GM21576 (cell line): ENCODE results near the gene SLC38A1.
"Not testable (repeated sequence)": the region's sequence is repeated elsewhere in the genome, so short reads cannot be mapped to it uniquely, and the experiment has no call there.

Experiments used
- ATAC-seq: cut with Tn5 transposase; IDR thresholded peaks from one replicate; pipeline ENCODE4 v1.9.1; 2021; ENCODE audit warnings: mild to moderate bottlenecking, moderate library complexity; ENCODE audit not compliant: unreplicated experiment

Gene SLC38A1

DNA sequence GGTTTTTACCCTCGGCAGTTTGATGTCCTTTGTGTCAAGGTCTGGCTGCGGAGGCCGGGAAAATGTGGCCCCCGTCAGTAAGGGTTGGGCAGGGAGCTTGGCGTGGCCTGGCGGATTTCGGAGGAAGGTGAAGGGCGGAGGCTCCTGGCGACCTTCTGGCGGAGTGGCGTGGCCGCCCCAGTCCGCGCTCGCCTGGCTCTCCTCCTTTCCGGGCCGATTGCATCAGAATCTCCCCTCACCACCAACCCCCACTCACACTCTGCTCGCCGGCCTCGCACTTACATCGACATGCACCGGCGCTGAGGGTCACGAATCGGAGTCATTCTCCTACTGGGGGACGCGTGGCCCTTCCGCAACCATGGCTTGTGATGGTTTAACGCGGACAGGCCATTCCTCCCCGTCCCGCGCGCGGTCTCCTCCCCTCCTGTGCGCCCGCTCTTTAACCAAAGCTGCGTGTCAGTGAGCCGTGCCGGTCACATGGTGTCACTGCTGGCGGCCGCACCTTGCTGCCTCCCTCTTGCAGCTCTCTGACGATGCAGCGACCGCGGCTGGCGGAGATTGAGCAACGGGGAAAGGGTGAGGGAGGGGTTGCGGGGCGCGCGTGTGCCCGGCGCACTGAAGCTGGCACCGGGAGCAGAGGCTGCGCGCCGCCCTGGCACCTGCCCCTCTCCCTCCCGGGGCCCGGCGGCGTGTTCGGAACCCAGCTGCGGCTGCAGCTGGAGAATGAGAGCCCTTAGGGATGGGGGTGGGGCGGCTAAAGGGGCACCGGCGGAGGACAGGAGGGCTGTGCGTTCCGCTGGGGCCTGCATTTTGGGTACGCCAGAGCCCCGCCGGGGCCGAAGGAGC, at the start of gene SLC38A1:
Gene SLC38A1 (minus strand): TSS at position 461 of the 846 bp plus-strand sequence. CDS start 29,243 bp downstream, outside the sequence.
- peak; percentile 62 for ATAC-seq

DNA sequence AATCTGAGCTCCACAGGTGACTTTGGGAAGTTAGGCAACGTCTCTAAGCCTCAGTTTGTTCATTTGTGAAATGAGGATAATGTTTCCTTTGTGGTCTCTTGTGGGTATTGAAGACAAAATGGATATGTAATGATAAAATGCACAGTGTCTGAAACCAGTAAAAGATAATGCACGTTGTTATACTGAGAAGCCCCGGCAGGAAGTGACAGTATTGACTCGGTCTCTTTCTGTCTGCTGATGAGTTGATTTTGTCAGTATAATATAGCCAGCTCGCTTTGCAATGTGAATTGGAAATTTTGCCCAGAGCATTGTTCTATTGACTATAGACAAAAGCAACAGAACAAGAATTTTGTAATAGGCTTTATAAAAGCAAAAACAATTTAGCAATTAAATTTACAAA, 49.2 kb upstream of the SLC38A1 start:
- no peak for ATAC-seq

DNA sequence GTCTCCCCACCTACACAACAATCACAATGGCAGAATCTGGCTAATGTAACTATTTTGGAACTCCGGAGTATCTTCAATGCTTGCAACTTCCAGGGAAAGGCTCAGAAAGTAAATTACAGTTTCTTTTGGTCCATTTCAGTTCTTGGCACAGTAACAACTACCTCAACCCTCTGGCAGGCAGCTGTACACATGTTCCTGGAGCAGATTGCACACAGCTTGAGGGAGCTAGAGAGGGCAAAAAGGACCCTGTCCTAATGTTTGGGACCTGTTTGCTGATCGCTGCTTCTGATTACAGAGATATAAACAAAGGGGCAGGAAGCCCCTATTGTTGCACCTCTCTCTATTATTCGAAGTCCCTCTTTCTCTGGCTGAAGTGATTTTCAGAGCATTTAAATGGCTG, 35.2 kb upstream of the SLC38A1 start:
- no peak for ATAC-seq

DNA sequence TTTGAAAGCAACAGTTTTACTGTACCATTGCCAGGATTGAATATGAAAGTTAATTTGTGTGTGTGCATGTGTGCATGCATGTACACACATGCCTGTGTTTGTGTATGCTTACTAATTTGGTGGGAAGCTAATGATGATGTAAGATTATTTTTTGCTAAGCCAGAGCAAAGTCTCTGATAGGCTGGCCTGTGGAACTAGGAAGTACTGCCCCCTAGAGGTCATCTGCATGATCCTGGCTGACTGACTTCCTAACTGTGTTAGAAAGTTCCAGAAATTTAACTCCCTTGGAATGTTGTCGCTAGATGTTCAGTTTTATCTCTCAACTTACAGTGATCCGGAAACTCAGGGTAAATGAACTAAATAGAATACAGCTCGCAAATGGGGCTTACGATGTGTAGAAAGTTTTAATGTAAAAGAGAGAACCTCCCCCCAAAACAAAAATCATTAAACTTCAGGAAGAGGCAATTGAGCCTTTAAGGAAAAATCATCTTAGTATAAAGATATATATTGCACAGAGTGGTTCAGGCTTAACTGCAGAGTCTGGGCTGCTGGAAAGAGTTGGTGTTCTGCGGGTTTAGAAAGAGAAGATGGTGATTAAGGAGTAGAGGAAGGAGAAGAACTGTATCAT, 34.3 kb upstream of the SLC38A1 start:
- ATAC-seq = no peak

DNA sequence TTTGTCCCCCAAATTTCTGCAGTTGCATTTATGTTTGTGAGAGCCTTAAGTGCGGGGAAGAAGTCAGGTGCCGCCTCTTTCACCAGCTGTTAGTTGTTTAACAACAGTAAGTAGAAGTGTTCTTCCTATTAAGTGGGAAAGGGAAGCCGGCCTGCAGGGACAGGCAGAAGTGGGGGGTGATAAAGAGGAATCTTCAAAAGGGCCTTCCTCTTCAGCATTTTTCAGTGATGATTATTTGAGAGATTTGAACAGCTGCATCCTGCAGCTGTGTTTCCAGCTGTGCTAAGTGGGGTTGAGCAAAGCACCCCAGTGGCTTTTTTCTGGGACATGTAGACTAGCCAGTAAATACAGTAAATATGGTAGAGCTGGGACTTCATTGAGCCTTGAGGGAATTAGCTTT, 32.1 kb upstream of the SLC38A1 start:
- no peak for ATAC-seq

DNA sequence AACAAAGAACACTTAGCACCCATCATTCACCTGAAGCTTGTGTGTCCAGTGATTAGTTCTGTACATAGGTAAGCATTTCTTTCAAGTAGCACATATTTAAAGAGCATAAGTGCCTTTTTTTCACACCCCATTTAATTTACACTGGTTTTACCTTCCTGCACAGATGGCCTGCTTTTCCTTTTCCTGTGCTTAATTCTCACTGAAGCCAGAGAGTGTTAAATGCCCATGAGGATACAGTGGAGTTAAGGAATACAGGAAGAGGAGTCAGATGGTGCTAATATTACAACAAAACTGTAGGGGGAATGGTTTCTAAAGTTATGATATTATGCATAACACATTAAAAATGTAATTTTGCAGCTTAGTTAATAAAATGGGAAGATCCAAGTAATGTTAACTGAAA, 31.0 kb upstream of the SLC38A1 start:
- no peak for ATAC-seq

DNA sequence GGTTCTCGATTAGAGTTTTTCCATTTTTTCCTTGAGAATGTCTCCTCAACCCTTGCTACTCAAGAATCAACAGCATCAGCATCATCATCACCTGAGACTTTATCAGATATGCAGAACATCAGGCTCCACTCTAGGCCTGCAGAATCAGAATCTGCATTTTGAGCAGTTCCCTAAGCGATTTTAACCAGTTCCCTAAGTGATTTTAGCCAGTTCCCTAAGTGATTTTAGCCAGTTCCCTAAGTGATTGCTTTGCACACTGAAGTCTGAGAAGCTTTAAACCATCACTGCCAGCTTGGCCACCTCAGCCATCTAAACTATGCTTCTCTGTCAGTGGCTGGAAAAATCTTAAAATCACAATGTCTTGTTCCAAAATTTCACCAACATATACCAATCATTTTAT, 29.4 kb upstream of the SLC38A1 start:
- ATAC-seq = no peak

DNA sequence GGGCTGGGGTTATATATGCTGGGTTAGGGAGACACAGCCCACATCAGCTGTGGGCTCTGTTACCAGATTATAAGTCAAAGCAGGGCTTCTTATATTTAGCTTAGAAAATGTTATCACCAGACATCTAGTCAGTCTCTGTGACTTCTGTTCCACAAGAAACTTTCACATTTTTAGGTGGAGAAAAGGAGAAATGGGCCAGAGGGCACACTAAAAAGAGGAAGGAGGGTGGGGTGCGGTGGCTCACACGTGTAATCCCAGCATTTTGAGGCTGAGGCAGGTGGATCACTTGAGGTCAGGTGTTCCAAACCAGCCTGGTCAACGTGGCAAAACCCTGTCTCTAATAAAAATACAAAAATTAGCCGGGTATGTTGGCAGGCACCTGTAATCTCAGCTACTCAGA, 28.0 kb upstream of the SLC38A1 start:
- ATAC-seq = no peak

DNA sequence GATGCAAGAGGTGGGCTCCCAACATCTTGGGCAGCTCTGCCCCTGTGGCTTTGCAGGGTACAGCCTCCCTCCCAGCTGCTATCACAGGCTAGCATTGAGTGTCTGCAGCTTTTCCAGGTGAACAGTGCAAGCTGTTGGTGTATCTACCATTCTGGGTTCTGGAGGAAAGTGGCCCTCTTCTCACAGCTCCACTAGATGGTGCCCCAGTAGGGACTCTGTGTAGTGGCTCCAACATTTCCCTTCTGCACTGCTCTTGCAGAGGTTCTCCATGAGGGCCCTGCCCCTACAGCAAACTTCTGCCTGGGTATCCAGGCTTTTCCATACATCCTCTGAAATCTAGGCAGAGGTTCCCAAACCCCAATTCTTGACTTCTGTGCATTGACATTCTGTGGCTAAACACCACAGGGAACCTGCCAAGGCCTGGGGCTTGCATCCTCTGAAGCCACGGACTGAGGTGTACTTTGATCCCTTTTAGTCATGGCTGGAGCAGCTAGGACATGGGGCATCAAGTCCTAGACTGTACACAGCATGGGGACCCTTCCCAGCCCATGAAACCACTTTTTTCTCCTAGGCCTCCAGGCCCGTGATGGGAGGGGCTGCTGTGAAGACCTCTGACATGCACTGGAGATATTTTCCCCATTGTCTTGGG, 24.0 kb upstream of the SLC38A1 start:
- no peak for ATAC-seq

DNA sequence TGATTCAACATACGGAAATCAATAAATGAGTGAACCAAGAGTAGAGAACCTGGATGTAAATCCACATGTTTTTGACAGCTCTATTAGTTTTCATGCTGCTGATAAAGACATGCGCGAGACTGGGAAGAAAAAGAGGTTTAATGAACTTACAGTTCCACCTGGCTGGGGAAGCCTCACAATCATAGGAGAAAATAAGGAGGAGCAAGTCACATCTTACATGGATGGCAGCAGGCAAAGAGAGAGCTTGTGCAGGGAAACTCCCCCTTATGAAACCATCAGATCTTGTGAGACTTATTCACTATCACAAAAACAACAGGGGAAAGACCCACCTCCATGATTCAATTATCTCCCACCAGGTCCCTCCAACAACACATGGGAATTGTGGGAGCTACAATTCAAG, 23.1 kb upstream of the SLC38A1 start:
- not testable (repeated sequence) for ATAC-seq

DNA sequence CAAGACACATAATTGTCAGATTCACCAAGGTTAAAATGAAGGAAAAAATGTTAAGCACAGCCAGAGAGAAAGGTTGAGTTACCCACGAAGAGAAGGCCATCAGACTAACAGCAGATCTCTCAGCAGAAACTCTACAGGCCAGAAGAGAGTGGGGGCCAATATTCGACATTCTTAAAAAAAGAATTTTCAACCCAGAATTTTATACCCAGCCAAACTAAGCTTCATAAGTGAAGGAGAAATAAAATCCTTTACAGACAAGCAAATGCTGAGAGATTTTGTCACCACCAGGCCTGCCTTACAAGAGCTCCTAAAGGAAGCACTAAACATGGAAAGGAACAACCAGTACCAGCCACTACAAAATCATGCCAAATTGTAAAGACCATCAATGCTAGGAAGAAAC, 16.3 kb upstream of the SLC38A1 start:
- not testable (repeated sequence) for ATAC-seq

DNA sequence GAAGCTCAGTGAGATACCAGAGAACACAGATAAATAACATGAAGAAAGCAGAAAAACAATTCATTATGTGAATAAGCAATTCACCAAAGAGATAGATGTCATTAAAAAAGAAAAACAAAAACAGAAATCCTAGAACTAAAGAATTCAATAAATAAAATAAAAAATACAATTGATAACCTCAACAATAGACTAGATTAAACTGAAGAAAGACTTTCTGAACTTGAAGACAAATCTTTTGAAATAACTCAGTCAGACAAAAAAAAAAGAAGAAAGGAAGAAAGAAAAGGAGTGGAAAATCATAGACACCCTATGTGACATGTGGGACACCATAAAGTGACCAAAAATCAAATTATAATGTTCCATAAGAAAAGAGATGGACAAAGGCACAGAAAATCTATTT, 14.0 kb upstream of the SLC38A1 start:
- no peak for ATAC-seq

DNA sequence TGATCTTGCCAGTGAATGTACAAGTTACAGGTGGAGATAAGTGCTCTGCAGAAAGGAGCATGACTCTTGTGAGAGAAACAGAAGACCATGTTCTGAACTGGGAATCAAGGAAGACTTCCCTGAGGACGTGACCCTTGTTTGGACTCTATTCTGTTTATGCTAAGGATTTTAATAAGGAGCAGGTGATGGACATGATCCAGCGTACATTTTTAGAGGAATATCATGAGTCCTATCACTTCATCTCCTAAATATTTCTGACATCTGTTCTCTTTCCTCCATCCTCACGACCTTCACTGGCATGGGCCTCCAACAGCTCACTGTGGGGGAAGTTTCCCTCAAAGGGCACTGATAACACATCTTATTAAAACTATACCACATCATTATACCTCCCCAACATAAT, 7.9 kb upstream of the SLC38A1 start:
- no peak for ATAC-seq

DNA sequence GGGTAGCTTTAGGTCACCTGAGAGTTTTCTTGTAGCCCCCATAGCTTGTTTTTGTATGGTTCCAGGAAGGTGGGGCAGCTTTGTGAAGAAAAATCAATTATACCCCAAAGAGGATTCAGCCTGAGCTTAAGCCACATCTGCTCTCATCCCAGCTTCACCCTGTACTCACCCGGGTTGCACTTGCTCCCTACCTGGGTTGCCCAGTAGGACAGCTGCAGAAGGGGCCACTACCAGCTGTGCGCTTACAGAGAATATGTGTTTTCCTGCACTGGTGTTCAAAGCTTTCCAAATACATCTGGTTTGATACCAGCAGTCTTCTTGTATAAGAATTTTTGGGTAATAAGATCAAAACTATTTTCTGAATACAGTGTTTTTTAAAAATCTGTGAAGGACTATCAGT, 3.0 kb upstream of the SLC38A1 start:
- ATAC-seq = no peak

DNA sequence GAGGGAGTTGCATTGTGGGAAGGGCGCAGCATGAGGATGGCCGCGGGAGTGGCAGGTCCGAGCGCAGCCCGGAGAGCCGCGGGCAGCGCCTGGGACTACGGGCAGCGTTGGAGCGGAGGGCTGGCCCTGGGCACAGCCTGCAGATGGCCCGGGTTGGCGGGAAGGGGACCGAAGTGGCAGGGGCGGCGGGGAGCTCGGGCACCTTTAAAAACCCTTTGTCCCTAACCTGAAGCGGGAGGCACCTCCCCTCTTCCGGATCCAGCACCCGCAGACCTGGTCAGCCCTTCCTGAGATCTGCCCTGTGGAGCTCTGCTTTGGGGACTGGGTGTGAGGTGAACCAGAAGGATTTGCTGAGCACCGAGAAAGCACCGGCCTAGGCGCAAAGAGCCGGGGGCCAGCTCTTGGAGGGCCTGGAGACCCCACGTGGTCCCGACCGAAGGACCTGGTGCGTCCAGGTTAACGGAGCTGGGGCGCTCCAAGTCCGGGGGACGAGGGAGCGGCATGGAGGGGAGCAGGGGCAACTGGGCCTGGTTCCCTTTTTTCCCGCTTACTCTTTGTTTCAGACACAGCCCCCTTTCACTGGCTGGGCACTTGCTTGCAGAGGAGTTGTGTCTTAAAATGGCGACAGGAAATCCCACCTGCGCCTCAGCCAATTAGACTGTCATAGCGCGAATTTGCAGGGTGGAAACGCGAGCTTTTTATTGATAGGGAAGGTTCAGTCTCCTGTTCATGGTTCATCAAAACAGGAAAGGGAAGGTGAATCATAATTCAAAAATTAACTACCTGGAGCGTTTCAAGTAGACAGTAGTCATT, 792 bp upstream of the SLC38A1 start:
- peak; percentile 29 for ATAC-seq

DNA sequence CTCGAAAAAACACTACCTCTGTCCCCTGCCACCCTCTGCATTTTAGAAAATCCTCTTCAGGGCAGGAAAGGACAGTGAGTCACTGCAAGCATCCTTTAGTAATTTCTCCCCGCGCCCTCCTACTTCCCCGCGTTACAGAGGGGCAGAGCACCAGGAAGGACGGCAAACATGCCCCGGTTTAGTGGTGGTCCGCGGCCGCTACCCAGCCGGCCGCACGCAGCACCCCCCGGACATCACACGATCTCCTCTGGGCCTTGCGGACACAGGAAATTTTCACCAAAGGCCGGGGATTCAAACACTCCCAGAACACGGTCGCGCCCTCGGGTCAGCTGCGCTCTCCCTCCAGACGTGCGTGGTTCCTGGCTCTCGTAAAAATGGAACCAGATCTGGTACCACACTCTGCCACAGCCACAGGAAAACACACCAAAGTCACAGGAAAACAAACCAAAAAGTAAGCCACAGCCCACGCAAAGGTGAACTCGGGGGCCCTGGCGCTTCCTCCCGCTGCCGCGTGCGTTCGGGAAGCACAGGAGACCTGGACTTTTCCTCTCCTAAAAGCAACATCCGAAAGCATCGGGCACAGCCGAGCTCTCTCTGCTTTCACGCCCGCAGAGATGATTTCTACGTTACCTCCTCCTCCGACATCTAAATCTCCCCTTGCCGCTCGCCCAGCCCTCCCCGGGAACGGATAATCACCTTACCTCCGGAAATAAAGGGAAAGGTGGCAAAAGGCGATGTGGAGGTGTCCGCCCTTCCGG, 839 bp downstream of the SLC38A1 start:
- ATAC-seq = no peak

DNA sequence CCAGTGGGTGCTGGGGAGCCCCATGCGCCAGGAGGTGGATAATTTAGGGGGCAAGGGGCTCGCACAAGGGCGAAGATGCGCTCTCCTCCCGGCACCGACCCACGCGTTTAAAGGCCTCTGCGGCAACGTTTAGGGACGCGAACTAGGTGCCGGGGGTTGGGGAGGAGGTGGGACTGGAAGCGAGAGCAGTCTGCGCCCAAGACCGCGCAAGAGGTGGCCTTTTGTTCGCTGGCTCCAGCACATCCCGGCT, 1.3 kb downstream of the SLC38A1 start:
- ATAC-seq = no peak

DNA sequence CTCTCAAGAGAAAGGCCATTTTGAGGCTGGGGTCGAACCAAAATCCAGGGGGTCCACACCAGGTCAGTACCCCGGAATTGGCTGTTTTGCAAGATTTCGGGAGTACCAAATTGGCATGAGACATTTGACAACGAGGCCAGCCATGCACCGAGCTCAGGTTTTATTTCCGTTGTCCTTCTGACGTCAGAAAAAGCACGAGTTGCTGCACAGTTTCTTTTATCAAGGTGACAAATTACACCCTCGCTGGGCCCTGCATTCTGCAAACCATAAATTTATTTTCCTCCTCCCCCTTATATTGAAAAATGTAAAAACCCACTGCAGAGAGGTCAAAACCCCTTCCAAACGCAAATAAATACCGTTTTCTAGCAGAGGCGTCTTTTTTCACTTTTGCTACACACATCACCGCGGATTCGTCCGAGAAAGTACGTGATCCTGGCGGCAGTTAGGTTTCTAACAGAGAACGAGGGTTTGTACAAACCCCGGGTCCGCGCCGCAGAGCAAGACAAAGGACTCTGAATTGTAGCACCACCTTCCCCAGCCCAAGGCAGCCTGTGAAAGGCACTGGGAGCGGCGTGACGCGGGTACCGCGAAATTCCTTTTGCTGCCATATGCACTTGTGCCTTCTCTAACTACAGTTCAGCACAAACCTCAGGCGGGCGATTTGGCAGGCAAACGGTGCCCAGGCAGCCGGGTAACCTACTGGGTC, 1.8 kb downstream of the SLC38A1 start:
- ATAC-seq = no peak

DNA sequence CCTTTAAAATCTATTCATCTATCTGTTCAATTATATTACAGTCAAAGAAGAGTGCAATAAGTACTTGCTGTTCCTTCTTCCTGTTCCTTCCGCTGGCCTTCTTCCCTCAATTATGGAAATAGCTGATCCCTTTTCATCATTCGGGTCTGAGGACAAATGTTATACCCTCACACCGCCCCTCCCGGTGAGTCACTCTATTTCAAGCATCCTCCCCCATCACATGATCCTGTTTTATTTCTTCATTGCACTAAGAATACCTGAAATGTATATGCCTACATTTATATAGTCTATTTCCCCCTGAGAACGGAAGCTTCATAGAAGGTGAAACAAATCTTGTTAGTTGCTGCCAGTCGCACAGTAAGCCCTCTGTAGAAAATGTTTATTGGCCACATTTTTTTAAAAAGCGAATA, 2.5 kb downstream of the SLC38A1 start:
- no peak for ATAC-seq

DNA sequence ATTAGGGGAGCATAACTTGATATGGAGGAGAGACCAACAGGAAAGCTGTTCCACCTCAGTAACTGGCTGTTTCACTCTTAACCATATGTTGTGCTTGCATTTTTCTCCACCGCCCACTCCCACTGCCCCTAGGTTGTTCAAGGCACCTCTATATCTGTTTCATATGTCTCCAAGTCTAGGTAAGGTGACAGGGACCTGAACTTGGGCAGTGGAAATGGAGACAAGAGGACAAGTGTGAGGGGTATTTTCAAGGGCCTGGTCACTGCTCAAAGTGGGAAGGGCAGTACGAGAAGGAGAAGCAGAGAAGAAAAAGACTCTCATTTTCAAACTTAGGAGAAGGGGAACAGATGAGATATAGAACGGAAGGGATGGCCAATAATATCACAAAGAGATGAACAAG, 3.1 kb downstream of the SLC38A1 start:
- ATAC-seq = no peak
